Kidney (tissue), 14 donors: ENCODE results near the gene TBX20. TPM values are rescaled to one million over a fixed set of nuclear protein-coding genes. Genes with fewer than 3 reads are reported as not detected.

Experiments
- DNase-seq, 5 donors: peaks; one replicate each; pipeline ENCODE4 v3.0.0-alpha.2; 2013 to 2020
- FAIRE-seq: peaks from 2 replicates; lab custom pipeline; 2012; peaks lifted over from hg19 to GRCh38; lab: Jason Lieb, UNC
- H3K27ac ChIP-seq, 2 donors: one replicate each; pipeline ENCODE4 v1.7.0; 2013; ENCODE audit warnings: low read depth in 2 of 2, low read length in 2 of 2, inconsistent platforms in 1 of 2
- H3K27me3 ChIP-seq: one replicate; pipeline ENCODE4 v1.7.1; 2013; ENCODE audit warnings: low read length, inconsistent platforms; ENCODE audit not compliant: control insufficient read depth, insufficient read depth
- H3K36me3 ChIP-seq, 3 donors: one replicate each; pipeline versions ENCODE4 v1.7.0 to v1.7.1; 2013; ENCODE audit warnings: low read length in 3 of 3, control low read depth in 1 of 3, inconsistent platforms in 1 of 3; ENCODE audit not compliant: insufficient read depth in 3 of 3, control insufficient read depth in 2 of 3
- H3K4me1 ChIP-seq, 3 donors: one replicate each; pipeline versions ENCODE4 v1.7.0 to v1.7.1; 2013; ENCODE audit warnings: low read length in 3 of 3, inconsistent platforms in 1 of 3, low read depth in 1 of 3; ENCODE audit not compliant: control insufficient read depth in 2 of 3, insufficient read depth in 2 of 3
- H3K4me3 ChIP-seq, 3 donors: one replicate each; pipeline versions ENCODE4 v1.7.0 to v1.8.1; 2013; ENCODE audit warnings: low read length in 3 of 3, control low read depth in 1 of 3, inconsistent platforms in 1 of 3
- H3K9ac ChIP-seq, 3 donors: one replicate each; pipeline versions ENCODE4 v1.7.0 to v1.7.1; 2013; ENCODE audit warnings: low read length in 3 of 3, control low read depth in 1 of 3, inconsistent platforms in 1 of 3
- H3K9me3 ChIP-seq, 3 donors: one replicate each; pipeline versions ENCODE4 v1.7.0 to v1.7.1; 2013; ENCODE audit warnings: low read length in 3 of 3, control low read depth in 1 of 3, inconsistent platforms in 1 of 3; ENCODE audit not compliant: control insufficient read depth in 2 of 3, insufficient read depth in 1 of 3
- CTCF ChIP-seq: IDR thresholded peaks from 3 replicates; pipeline ENCODE4 v1.5.1; 2012; ENCODE audit warnings: mild to moderate bottlenecking, moderate library complexity, borderline replicate concordance; ENCODE audit not compliant: insufficient read depth; ENCODE audit errors: extremely low read depth
- intact Hi-C: fragments of 100-400 bp; cut with DNase I; formaldehyde crosslinking; loops from one replicate; pipeline ENCODE4 v1.11.1; 2022
- polyA plus RNA-seq: library from polyadenylated mRNA; stranded (reverse); fragments of 350-450 nt; fragmentation: Illumina TruSeq; extraction: RNeasy Lipid Tissue Mini Kit (QIAGEN cat#74804); gene quantifications from one replicate; pipeline ENCODE4 v1.2.3, GENCODE V29; 2014; ENCODE audit warnings: low read depth, low replicate concordance; ENCODE audit not compliant: insufficient read depth
- total RNA-seq: library from RNA; stranded (reverse); fragmentation: NEBNext Ultra II Directional; extraction: Animal tissue kit (Norgen Biotek cat#: 25700); gene quantifications from one replicate; pipeline ENCODE4 v1.2.1, GENCODE V29; 2021
- donor health status: control.
- donor health status: control.
- donor health status: control.
- donor health status: control.
- donor health status: control.
- donor health status: DM: yes; HTN: yes; CAD: no.
- donor health status: Normal renal cell carcinoma (clear cell type).

Gene TBX20
- total and polyA plus RNA-seq, 2 donors from 2014 or later = not detected

- Histone ChIP-seq H3K27ac (no peak overlapping the region), H3K9ac (no peak overlapping the region), H3K36me3 (no peaks in the 10 kb centered on the region), H3K9me3 (no peaks in the 10 kb centered on the region), H3K27me3 (peaks cover 80% of the 10 kb centered on the region), H3K4me1 (peaks cover 0 to 7% (median 0%) of the 10 kb centered on the region in 3 donors), H3K4me3 (no peak overlapping the region)
- intact Hi-C loops = no loop called here
- FAIRE-seq (no peak), DNase-seq (peak in 4 of 5 donors; percentile 34 to 59 (median 52))
- no peak for TF ChIP-seq CTCF
Observed at GRCh38 chr7:35257251-35258124, 3.6 kb upstream of the TBX20 start.

- no peaks in the 10 kb centered on the region for H3K36me3 ChIP-seq
- intact Hi-C loops = no loop called here
- DNase-seq (peak in 4 of 5 donors; percentile 33 to 67 (median 42)), FAIRE-seq (no peak)
- no peak overlapping the region for H3K9ac ChIP-seq
- no peak overlapping the region for H3K4me3 ChIP-seq
- no peaks in the 10 kb centered on the region for H3K9me3 ChIP-seq
- H3K27me3 ChIP-seq = peaks cover 84% of the 10 kb centered on the region
- peaks cover 0 to 7% (median 0%) of the 10 kb centered on the region in 3 donors for H3K4me1 ChIP-seq
- no peak overlapping the region for H3K27ac ChIP-seq
- no peak for TF ChIP-seq CTCF
Observed at GRCh38 chr7:35256256-35257175, 2.6 kb upstream of the TBX20 start.

- no peaks in the 10 kb centered on the region for H3K9me3 ChIP-seq
- no peak overlapping the region for H3K27ac ChIP-seq
- FAIRE-seq = no peak
- H3K9ac ChIP-seq = no peak overlapping the region
- no peaks in the 10 kb centered on the region for H3K36me3 ChIP-seq
- H3K4me3 ChIP-seq = no peak overlapping the region
- no peak for TF ChIP-seq CTCF
- peak in 3 of 5 donors; percentile 26 to 48 (median 46) for DNase-seq
- H3K4me1 ChIP-seq = peaks cover 0 to 4% (median 0%) of the 10 kb centered on the region in 3 donors
- peaks cover 84% of the 10 kb centered on the region for H3K27me3 ChIP-seq
- intact Hi-C loops = no loop called here
Observed at GRCh38 chr7:35255443-35256255, 1.7 kb upstream of the TBX20 start.
